GM18870 (cell line): Measurements from ENCODE around the gene UTS2R.
"Not testable (repeated sequence)": the region's sequence is repeated elsewhere in the genome, so short reads cannot be mapped to it uniquely, and the experiment has no call there.

Experiments
- ATAC-seq: cut with Tn5 transposase; IDR thresholded peaks from one replicate; pipeline ENCODE4 v1.9.1; 2021; ENCODE audit warnings: moderate library complexity; ENCODE audit not compliant: unreplicated experiment

UTS2R gene

GRCh38 chr17:82353484-82353883, 18.1 kb upstream of the UTS2R start:
- no peak for ATAC-seq

- no peak for ATAC-seq
Measured at GRCh38 chr17:82354804-82355308, 16.7 kb upstream of the UTS2R start.

- ATAC-seq = no peak
Measured at GRCh38 chr17:82355770-82356427, 15.7 kb upstream of the UTS2R start.

GRCh38 chr17:82356845-82357355, 14.7 kb upstream of the UTS2R start:
- no peak for ATAC-seq

- ATAC-seq = no peak
Measured at GRCh38 chr17:82357394-82357793, 14.2 kb upstream of the UTS2R start.

- no peak for ATAC-seq
Measured at GRCh38 chr17:82358465-82359350, 12.9 kb upstream of the UTS2R start, which contains the start of gene TEX19. Gene TEX19, plus strand, starts transcription at chr17:82359247. Its CDS starts 2,904 bp downstream, at chr17:82362151.

GRCh38 chr17:82359451-82360074, 12.0 kb upstream of the UTS2R start:
- not testable (repeated sequence) for ATAC-seq

GRCh38 chr17:82361885-82362633, 9.5 kb upstream of the UTS2R start:
- no peak for ATAC-seq

- no peak for ATAC-seq
Measured at GRCh38 chr17:82365606-82366295, 5.8 kb upstream of the UTS2R start.

GRCh38 chr17:82366749-82367148, 4.8 kb upstream of the UTS2R start:
- ATAC-seq = no peak

GRCh38 chr17:82367724-82368524, 3.6 kb upstream of the UTS2R start:
- no peak for ATAC-seq

- no peak for ATAC-seq
Measured at GRCh38 chr17:82369211-82369610, 2.4 kb upstream of the UTS2R start.

- no peak for ATAC-seq
Measured at GRCh38 chr17:82370471-82371332, 863 bp upstream of the UTS2R start.

GRCh38 chr17:82372249-82373071, 895 bp downstream of the UTS2R start:
- no peak for ATAC-seq

- not testable (repeated sequence) for ATAC-seq
Measured at GRCh38 chr17:82373072-82373452, 1.5 kb downstream of the UTS2R start.

- ATAC-seq = no peak
Measured at GRCh38 chr17:82373731-82374625, 2.4 kb downstream of the UTS2R start.
